ENCODE data around the gene TSFM.

The TSFM gene

DNA sequence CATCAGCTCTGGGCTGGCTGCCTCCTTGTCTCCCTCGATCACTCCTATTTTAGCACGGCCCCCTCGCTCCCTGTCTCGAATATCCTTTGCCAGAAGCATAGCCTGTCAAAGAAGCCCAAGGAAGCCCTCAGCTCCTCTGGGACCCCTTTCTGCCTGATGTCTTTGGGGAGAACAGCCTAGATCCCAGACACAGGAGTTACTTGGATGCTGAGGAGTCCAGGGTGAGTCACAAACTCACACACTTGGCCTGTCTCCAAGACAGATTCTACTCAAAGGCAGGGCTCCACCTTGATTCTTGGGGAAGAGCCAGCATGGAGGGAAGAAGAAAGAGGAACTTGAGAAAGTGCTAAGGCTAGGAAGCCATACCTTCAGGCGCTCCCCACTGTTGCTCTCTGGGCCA is 27.9 kb downstream of the TSFM start:
- TF ChIP-seq, protein P1, sequence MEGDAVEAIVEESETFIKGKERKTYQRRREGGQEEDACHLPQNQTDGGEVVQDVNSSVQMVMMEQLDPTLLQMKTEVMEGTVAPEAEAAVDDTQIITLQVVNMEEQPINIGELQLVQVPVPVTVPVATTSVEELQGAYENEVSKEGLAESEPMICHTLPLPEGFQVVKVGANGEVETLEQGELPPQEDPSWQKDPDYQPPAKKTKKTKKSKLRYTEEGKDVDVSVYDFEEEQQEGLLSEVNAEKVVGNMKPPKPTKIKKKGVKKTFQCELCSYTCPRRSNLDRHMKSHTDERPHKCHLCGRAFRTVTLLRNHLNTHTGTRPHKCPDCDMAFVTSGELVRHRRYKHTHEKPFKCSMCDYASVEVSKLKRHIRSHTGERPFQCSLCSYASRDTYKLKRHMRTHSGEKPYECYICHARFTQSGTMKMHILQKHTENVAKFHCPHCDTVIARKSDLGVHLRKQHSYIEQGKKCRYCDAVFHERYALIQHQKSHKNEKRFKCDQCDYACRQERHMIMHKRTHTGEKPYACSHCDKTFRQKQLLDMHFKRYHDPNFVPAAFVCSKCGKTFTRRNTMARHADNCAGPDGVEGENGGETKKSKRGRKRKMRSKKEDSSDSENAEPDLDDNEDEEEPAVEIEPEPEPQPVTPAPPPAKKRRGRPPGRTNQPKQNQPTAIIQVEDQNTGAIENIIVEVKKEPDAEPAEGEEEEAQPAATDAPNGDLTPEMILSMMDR (conservative IDR thresholded peaks at IDR 0.05; ENCODE audit: low read depth, low read length), result no peak
- no peak for DNase-seq (ENCODE audit: low read depth)

DNA sequence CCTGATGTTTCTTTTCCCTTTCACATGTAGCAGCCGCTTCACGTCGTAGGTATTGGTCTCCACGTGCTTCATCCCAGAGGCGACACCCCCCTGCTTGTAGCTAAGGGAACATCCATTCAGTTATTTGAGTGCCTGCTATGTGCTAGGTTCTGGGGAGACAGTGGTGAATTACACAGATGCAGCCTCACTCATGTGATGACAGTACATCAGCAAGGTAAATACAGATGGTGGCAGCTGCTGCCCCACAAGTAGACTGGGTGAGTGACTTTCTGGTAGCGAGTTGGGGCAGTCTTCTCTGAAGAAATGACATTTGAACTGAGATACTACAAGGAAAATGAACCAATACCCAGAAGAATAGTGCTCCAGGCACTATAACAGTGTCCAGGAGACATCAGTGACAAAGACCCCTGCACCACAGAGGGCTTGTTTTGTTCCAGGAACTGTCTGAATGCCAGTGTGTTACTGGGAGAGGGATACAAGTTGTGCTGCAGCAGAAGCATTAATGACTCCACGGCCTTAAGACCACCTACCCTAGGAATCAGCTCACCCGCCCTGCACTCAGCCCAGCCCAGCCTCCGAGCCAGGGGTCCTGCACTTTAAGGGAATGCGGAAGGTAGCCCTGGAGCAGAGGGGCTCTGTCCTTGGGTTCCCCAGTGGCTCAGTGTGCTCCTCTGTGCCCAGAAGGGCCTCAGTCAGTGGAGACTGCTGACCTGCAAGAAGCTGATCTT is 28.6 kb downstream of the TSFM start:
- TF ChIP-seq, protein P1 (conservative IDR thresholded peaks at IDR 0.05; ENCODE audit: low read depth, low read length), result no peak
- DNase-seq (ENCODE audit: low read depth), result no peak
- H3K4me3 ChIP-seq (ENCODE audit: low read length), result no peak overlapping the region

More for the DNA sequence above, 27.9 kb downstream of the TSFM start:
- no peak overlapping the region for H3K4me3 ChIP-seq (ENCODE audit: low read length)

DNA sequence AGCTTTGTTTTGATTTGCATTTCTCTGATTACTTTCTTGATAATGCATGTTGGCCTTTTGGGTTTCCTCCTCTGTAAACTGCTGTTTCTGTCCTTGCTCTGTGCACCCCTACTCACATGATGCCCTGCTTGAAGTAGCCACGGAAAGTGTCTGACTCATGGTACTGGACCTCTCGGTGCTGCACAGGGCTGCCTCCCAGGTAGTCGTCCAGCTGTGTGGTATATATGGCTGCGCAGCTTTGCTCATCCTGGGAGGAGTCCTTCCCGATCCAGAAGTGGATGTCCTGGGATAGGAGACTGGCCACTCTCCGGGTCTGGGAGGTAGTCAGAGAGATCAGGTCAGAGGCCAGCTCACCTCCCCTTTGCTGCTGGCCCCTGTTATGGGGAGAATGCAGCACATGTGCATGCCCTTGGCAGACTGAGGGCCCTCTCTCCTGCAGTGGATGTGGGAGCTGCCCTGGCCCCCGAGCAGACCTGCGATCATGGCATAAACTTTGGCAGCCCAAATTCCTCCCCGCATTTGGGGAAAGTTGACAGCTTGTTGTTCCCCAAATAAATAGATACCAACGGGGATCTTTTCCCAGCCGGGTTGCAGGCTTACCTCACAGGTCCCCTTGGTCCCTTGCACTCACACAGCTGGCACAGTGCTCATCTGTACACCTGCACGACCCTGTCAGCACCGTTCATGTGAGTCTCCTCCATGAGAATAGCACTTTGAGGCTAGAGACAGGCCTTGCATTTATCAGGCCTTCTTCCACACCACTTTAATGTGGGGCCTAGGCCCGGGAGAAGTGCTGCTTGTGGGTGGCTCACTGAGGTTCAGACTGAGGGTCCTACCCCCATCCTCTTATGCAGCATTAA is 30.8 kb downstream of the TSFM start:
- DNase-seq (ENCODE audit: low read depth), result no peak
- H3K4me3 ChIP-seq (ENCODE audit: low read length), result no peak overlapping the region
- TF ChIP-seq, protein P1 (conservative IDR thresholded peaks at IDR 0.05; ENCODE audit: low read depth, low read length), result no peak

DNA sequence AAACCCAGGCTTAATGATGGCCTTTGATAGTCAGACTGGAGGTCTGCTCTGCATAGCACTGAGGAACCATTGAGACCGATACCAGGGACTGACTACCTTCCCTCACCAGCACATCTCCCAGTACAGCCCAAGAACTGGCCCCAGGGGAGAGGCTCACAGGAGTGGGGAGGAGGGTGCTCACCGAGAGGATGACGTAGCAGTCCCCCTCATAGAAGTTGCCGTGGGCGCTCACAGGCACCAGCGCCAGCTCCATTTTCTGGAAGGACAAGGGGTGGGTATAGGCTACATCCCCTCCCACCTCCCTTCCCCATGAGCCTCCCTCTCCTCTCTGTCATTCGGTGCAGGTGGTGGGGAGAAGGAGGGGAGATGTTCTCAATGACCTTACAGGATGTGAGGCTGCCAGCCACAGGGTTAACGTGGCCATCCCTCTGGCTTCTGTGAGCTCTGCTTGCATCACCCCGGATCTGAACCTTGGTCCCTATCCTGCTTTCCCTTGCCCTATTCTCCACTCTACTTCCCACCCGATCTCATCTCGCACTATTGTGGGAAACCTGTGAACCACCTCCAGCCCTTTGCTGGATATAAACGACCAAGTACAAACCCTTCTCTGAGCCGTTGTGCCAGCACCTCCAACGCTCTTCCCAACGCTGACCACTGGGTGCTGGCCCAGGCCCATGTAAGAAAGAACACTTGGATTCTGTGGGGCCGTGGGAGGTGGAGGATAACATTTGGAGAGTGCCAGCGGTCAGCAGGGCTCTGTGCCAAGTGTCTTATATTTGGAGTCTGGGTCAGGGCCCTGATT is 31.6 kb downstream of the TSFM start:
- no peak for DNase-seq (ENCODE audit: low read depth)
- TF ChIP-seq, protein P1 (conservative IDR thresholded peaks at IDR 0.05; ENCODE audit: low read depth, low read length), result no peak
- no peak overlapping the region for H3K4me3 ChIP-seq (ENCODE audit: low read length)

DNA sequence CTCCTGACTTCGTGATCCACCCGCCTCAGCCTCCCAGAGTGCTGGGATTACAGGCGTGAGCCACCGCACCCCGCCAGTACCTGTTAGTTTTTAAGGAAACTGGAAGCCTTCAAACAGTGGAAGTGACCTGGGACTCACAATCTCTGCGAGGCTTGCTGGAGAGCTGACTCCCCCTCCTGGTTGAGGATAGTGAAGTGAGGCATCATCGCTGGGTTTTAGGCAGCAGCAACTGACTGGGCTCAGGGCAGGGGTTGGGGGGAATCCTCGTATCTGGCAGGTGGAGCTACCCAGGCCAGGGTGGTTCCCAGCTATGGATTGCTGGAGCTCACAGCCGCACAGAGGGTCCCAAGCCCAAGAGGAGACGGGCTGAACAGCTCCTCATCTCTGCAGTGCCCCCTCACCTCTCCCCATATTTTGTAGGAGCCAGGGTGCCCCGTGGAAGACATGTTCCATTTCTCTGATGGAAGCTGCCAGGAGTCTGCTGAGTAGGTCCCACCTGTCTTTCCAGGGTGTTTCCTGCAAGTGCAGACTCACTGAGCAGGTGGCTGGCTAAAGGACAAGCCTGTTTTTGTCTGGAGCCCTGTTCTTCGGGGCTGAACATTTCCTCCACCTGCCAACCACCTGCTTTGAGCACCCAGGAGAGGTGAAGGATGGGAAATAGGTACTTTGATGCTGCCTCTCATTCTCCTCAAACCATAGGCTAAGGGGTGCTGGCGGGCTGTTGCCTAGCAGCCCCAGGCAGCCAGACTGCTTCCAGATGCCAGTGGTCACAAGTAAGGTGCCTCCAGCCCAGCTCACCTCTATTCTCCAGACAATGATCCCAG is 32.8 kb downstream of the TSFM start:
- no peak overlapping the region for H3K4me3 ChIP-seq (ENCODE audit: low read length)
- no peak for DNase-seq (ENCODE audit: low read depth)
- TF ChIP-seq, protein P1 (conservative IDR thresholded peaks at IDR 0.05; ENCODE audit: low read depth, low read length), result peak; percentile 14
